Body of pancreas (tissue), 4 donors: ENCODE data around the gene MROH8.

Source experiments
- POLR2A ChIP-seq, 3 donors: fragments of 450-650 bp; IDR thresholded peaks; one replicate each; pipeline ENCODE4 v1.6.1; 2016; ENCODE audit warnings: antibody characterized with exemption in 3 of 3, mild to moderate bottlenecking in 2 of 3
- TF ChIP-seq, protein P1 (sequence below), 7 experiments: fragments of 450-650 bp in 4 of 7; fragments of 200-600 bp in 3 of 7; sonication (generic) in 3 of 7; IDR thresholded peaks; one replicate each; pipeline ENCODE4 v1.5.1; 2016 to 2019; ENCODE audit warnings: antibody characterized with exemption in 7 of 7

DNA sequence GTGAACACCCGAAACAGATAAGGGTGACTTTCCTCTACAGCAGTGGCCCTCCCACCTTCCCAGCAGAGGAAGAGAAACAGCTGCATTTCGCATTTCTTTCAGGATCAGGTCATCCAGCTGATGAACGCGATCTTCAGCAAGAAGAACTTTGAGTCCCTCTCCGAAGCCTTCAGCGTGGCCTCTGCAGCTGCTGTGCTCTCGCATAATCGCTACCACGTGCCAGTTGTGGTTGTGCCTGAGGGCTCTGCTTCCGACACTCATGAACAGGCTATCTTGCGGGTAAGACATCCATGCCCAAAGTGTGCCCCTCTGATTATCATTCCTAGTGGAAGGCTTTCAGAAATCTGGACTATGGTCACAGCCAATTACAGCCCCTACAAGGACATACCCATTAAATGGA lies 27.8 kb upstream of the MROH8 start:
- TF ChIP-seq, protein P1, sequence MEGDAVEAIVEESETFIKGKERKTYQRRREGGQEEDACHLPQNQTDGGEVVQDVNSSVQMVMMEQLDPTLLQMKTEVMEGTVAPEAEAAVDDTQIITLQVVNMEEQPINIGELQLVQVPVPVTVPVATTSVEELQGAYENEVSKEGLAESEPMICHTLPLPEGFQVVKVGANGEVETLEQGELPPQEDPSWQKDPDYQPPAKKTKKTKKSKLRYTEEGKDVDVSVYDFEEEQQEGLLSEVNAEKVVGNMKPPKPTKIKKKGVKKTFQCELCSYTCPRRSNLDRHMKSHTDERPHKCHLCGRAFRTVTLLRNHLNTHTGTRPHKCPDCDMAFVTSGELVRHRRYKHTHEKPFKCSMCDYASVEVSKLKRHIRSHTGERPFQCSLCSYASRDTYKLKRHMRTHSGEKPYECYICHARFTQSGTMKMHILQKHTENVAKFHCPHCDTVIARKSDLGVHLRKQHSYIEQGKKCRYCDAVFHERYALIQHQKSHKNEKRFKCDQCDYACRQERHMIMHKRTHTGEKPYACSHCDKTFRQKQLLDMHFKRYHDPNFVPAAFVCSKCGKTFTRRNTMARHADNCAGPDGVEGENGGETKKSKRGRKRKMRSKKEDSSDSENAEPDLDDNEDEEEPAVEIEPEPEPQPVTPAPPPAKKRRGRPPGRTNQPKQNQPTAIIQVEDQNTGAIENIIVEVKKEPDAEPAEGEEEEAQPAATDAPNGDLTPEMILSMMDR (IDR thresholded peaks at IDR 0.05): no peak
- TF ChIP-seq POLR2A (IDR thresholded peaks at IDR 0.05): no peak
